TTC549 (cell line): ENCODE results near the gene NFIB.

Source experiments
- FAIRE-seq: peaks from 2 replicates; lab custom pipeline; 2012; peaks lifted over from hg19 to GRCh38; lab: Jason Lieb, UNC

Gene NFIB

DNA sequence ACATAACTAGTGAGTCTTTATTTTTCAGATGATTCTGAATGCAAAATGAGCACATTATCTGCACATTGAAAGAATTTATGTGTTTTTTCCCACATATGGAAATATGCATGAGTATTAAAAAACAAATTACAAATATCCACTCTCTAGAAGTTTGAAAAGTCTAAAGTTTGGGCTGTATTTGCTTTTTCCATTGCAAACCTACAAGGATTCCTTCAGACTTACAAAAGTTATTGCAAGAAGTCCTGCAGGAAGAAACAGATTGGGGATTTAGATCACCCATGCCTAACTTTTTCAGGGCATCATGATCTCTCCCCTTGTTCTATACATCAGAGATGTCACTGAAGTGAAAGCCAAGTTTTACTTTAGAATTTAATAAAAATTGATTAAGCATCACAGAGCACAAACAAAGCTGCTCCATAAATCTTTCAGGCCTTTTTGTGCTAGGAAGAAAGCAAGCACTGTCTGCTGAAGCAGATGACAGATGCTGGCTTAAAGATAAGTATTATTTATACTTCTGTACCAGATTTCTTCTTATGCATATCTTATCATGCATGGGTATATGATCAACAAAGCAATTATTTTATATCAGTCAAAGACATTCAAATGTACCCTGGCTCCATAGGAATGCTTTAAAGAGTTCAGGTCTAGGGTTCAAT lies 71.7 kb downstream of the NFIB start:
- no peak for FAIRE-seq

DNA sequence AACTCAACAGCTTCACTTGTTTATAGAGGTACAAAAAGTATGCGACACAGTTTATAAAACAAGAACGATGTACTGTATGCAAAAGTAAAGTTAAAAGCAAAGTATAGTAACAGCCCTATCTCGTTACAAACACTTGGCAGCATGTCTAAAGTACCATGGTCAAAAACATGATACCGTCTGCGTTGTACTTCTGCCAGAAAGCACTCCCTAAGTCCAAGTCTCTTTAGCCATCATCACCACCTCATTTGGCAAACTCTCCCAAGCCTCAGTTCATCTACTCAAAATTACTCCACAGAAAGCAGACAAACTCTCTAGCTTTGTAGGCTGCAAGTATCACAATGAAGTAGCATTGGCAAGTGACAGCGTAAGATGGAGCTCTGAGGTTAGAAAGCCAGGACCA lies 73.4 kb downstream of the NFIB start:
- no peak for FAIRE-seq

DNA sequence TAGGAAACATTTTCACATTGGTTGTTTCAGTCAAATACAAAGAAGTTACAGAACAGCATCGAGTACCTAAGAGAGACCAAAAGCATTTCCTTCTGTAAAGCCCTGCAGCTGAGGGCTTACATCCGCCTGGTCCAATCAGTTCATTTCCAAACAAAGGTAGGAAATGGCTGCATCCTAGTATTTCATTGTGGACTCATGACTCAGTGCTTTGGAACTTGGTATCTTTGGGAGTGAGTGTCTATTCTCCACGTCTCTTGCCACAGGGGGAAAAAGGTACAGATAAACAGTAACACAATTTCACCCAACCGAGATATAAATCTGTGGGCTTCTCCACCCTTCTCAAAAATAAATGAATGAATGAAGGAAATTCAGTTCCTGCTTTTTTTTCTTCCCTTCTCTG lies 75.4 kb downstream of the NFIB start:
- no peak for FAIRE-seq

DNA sequence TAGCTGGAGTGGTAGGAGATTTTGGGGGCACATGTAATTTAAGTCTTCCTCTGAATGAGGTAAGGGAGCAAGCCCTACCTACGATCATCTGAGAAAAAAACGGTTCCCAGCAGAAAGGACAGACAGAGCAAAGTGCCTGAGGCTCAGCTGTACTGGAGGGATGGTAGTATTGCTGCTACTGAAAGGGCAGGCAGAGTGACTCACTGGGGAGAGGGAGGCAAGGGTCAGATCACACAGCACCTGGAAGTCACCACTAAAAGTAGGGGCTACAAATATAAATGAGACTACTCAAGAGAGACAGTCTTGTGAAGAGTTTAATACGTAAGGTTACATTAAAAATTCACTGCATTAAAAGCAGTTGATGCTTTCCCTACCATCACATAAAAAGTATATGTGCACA lies 75.9 kb downstream of the NFIB start:
- FAIRE-seq = no peak

DNA sequence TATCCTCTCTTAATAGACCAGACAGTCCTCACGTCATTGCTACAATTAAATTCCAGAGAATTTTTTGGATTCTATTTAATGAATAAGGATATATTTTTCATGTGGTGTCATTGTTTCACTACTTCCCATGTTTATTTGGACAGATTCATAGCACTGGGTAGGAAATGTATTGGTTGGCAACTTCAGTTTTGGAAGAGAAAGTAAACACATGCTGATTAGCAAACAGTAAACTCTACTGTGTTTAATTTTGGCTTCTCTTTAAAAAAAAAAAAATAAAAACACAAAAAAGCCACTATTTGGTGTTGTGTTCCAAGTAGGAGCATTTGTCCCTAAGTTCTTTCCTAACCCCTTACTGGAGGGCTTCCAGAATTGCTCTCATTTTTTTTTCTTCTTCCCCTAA lies 77.3 kb downstream of the NFIB start:
- no peak for FAIRE-seq

DNA sequence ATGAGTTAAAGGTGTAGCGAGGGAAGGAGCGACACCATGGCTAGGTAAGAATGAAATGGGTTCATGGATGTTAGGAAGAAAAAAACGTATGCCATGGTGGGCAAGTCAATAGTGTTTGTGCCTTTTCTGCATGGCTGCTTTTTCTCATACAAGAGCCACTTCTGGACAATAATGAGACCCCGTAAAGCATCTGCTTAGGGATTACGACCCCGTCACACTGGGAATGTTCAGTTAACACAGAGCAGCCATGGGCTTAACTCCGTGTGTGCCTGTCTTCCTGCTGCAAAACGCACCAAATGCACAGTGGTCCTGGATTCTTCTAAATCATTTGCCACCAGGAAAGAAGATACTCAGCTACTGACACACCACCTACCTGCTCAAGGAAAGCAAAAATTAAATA lies 81.8 kb downstream of the NFIB start:
- FAIRE-seq = no peak

DNA sequence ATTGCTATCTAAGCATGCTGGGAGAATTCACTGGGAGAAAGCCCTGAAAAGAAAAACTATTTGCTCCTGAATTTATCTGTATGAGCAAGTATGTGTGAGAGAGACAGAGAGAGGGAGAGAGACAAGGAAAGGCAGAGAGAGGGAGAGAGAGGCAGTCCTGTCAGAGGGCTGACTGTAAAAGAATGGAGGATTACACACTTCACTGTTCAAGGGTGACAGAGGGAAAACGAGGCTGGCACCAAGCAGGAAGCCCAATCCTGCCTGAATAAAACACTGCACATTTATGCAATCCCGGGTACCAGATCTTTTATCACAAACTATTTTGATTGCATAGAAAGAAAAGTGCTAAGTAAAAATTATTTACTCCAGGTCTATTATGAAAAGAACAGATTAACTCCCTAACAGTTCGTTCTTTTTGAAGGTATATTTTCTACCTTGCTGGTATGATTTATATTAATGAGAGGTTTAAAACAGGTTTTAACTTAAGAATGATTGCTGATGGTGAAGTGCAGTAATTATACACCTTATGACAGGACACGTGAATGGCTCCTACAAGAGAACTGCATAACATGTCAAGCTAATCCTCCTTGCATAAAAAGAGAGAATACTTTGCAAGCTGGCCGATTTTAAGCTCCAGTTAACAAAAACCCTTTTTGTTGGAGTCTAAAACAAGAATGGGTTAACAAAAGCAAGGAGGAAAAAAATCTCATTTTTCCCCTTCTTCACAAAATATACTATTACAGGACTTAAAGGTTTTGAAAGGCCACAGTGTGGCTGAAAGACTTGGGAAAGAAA lies 82.5 kb downstream of the NFIB start:
- FAIRE-seq = no peak

DNA sequence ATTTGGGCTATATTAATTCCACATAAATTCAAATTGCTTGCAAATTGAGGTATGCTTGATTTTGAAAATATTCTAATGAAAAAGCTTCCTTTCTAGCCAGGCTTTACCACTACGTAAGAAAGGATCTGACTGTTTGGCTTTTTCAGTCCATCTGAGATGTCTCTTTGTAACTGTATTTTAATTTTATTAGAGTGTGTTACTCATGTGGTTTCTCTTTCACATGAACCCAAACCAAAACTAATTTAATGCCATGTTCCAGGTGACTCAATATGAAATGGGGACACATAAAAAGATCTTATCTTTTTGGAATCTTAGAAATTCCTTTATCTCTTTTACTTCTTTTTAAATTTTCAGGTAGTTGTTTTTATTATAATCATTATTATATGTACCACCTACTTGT lies 85.3 kb downstream of the NFIB start:
- FAIRE-seq = no peak

DNA sequence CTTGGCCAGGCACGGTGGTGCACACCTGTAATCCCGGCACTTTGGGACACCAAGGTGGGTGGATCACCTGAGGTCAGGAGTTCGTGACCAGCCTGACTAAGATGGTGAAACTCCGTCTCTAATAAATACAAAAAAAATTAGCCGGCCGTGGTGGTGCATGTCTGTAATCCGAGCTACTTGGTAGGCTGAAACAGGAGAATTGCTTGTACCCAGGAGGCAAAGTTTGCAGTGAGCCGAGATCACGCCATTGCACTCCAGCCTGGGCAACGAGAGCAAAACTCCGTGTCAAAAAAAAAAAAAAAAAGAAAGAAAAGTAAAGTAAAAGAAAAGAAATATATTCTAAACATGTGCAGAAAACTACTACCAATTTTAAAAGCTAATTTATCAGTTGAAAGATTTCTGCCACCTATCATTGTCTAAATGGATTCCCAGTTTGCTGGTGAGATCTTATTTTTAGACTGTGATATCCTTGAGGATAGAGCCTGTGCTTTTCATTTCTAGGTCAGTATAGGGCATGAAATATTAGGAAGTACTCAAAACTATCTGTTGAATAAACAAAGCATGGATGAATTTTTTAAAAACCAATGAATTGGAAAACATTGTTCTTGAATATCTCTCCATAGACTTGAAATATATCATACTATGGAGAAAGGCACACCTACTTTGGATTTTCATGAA lies 86.9 kb downstream of the NFIB start:
- no peak for FAIRE-seq

DNA sequence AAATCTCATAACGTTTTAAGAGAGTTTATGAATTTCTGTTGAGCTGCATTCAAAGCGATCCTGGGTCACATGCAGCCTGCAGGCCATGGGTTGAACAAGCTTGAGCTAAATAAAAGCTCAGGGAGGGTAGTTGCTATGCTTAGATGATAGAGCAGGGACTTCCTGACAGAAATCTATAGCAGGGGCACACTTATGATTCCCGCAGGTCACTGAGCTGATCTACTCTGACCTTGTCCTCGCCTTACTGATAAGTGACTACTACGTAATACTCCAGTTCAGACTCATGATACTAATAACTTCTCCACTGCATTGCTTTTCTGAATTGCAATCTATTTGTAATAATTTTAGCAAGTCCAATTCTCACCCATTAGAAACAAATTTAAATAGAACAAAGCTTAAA lies 90.9 kb downstream of the NFIB start:
- no peak for FAIRE-seq

DNA sequence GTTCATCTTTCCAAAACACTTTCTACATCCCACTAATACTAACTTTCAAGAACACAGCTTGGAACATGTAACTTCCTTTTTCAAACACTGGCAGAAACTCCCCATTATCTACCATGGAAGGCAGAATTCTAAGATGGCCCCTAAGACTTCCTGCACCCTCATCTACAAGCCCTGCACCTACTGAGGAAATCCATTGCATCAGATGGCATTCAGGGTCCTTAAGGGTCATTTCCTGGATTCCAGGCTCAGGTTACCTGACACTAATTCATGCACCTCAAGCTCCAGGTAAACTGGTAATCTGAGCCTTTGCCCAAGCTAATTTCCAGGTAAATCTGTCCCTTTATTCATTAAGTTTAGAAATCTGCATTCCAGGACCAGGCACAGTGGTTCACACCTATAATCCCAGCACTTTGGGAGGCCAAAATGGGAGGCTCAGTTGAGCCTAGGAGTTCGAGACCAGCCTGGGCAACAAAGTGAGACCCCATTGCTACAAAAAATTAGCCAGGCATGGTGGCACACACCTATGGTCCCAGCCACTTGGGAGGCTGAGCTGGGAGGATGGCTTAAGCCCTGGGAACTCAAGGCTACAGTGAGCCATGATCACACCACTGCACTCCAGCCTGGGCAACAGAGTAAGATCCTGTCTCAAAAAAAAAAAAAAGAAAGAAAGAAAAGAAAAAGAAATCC lies 91.6 kb downstream of the NFIB start:
- no peak for FAIRE-seq

DNA sequence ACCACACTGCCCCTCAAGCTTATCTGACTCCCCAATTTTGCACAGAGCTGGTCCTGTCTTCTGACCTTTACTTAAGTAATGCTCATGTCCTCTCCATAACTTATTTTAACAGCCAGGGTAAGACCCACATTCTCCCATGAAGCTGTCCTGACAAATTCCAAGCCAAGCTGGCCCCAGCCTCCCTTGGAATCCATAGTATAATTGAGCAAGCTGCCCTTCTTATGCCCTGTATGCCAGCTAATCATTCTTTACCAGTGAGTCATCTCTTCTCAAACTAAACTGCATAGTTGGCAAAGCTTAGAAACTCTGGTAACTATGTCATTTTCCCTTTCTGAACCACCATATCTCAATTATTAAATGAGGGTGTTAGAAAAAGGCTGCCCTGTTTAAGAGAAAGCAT lies 92.4 kb downstream of the NFIB start:
- no peak for FAIRE-seq

DNA sequence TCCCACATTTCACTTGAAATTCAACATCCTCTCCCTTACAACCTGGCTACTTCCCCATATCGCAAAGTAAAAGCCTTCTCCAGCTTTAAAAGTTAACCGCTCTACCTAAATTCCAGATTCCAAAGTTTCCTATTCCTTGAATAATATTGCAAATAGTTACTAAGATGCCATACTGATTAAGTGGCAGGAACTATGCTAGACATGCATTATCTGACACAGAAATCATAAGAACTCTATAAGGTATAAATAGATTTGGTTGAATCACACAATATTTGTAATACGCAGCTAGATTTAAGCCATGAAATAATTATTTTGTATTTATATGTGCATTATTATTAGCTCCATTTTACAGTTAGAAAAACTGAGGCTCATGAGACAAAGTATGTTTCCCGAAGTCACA lies 92.8 kb downstream of the NFIB start:
- FAIRE-seq = no peak

DNA sequence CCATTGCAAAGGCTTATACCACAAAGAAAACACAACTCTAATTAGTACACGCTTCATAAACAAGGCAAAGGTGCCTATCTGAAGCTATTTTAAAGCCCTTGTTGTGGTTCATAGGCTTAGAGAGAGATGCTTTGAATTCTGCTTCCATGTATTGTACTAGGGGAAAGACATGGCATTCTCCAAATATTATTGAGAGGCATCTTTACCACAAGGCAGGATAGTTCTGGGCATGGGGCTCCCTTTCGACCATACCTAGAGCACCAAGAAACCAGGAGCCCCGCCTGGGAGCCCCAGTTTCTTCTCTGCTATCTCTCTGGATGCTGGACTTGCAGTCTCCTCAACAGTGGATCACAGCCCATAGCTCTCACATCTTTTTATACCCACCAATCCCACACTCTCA lies 93.7 kb downstream of the NFIB start:
- FAIRE-seq = no peak

DNA sequence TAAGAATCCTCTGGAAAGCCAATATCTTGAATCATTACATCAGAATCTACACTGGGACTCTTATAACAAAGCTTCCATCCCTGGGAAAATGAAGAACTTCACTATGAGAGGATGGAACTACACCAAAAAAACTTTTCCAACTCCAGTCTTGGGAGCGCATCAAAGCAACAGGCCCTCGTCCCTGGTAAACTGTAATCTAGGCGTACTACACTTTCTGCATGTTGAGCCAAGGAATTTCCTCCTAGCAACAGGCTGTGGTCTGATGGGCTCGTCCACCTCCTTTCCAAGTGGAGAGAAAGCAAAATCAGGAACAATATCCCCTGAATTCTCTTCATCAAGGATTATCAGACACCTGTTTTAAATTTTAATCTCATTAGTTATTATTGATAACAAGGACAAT lies 94.1 kb downstream of the NFIB start:
- no peak for FAIRE-seq

DNA sequence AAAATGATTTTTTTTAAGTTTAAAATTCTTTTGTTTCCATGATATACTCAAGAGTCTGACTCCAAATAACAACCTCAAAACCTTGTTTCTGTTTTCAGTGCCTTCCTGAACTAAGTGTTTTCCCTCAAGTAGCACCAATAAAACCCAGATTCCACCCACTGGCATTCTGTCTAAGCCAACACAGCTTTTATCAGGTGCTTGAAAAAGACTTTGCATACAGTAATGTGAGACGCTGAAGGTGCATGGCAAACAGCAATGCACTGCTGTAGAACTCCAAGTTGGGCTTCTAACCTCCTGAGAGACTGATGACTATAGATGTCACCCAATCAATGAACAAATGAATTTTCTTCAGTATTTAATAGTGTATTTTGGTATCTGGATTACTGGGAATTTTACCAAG lies 95.7 kb downstream of the NFIB start:
- no peak for FAIRE-seq

DNA sequence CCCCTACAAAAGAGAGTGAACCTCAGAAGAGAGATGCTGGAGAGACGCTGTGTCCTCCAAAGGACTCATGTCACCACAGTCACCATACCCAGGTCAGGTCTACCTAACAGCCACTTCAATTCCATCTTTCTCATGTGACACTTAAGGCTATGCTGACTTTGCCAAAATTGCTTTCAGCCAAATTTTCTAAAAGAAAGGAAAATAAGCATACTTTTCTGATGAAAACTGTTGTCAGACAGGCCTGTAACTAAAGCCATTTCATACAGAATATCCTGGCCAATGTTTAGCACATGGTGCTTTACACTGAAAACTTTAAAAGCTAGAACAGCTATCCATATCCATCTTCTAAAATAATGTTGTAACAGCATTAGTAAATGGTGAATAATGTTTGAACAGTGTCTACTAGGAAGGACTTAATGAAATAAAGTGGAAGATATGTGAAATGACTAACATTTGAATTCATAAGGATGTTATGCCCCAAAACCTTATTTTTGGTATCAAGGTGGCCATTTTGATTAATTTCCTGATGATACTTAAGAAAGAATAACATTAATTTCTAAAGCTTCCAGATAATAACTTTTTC lies 97.2 kb downstream of the NFIB start:
- FAIRE-seq = no peak

DNA sequence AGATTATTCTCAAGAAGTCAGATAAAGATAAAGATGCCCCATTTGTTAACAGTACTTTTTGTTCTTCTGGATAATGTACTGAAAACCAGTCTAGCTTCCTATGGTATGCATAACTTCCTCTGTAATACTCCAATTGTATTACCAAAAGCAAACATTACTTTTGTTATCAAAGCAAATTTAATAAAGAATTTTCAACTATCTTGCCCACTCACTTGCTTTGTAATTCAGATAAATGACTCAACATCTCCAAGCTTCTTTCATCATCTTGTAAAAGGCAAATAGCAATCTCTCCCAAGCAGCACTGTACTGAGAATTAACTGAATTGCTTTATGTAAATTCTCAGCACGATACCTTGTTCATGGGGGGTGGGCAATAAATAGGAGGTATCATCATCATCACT lies 98.3 kb downstream of the NFIB start:
- no peak for FAIRE-seq

DNA sequence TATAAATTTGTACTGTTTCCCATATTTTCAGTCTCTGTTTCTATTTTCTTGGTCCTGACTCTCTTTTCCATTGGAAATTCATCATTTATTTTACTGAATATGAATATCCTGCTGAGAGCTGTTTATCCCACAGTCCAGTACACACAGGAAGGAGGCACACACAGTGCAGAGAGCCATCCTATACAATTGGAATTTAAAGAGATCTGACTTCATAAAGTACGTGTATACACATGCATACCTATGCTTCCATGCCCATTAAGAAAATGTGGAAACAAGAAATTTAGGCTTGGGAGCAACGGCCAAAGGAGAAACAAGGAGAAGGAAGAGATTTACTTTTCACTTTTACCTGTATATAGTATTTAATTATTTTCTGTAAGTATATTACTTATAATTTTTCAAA lies 99.2 kb downstream of the NFIB start:
- no peak for FAIRE-seq

DNA sequence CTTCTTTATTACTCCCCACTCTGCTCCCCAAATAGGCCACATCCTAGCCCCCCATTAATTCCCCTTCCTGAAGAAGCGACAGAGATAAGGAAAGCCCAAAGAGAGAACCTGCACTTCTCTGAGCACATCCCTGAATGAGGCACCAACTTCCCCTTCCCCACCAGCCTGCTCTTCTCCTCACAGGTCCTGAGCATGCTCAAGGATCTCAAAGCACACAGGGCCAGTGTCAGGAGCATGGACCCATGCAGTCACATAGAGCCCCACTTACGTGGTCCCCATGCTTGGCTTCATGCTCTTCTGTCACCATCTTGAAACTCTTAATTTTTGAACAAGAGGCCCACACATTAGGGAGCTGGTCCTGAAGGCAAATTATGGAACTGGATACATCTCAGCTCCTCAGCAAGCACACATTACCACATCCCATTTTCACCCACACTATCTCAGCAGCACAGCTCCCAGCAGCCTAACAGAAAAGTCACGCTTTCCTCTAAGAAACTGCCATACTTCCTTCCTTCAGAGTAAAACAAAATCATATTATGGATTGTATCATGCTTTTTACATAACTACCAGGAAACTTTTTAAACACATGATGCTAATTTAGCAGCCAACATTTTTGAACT lies 99.8 kb downstream of the NFIB start:
- FAIRE-seq = no peak

DNA sequence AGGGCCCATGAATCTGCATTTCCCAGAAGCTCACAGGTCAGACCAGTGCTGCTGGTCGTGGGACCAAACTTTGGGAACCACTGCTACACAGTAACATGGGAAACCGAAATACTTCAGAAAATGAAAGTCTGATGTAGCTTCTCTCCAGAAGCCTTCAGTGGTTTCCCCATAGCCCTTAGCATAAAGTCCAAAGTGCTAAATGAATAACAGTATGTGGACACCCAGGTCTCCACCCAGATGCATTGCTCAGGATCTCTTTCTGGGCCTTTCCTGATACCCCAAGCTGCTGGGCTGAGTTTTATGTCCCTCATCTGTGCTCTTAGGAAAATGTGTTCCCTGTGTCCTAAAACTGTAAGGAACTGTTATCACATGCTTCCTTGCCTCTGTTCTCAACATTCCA lies 100.4 kb downstream of the NFIB start:
- no peak for FAIRE-seq

DNA sequence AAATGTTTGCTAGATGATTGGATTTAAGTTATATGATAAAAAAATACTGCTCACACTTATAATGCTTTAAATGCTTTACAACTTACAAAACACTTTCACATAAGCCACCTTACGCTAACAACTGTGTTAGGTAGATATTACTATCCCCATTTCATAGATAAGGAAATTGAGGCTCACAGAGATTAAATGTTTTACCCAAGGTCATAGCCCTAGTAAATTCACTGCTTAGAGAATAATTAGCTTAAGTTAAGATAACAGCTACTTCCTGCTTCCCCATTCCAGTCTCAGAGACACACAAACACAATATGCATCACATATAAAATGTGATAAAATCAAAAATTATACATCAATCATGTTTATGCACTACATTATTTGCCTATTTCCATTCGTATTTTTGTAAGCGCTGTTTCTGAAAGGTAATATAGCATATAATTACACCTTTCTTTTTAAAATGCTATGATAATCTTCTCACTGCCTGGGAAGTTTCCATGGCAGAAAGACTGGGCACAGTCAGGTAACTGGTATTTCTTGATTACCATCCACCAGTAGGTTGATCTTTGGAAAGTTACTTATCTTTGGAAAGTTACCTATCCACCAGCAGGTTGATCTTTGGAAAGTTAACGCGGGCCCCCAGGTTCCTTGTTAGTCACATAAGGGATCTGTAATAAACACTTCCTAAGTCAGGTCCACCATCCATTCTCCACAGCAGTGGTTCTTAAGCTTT lies 101.1 kb downstream of the NFIB start:
- FAIRE-seq = no peak
